Colonic mucosa (tissue), 4 donors: ENCODE measurements around the gene SELENON. TPM values are rescaled to one million over a fixed set of nuclear protein-coding genes. Genes with fewer than 3 reads are reported as not detected.
A peak's percentile ranks its signal among the peaks of the same experiment; 100 is the strongest.
"Not testable (repeated sequence)": the region's sequence is repeated elsewhere in the genome, so short reads cannot be mapped to it uniquely, and the experiment has no call there.

ENCODE experiments used
- DNase-seq: peaks from one replicate; pipeline ENCODE4 v3.0.0-alpha.2; 2020
- H3K27ac ChIP-seq: fragments of 200-600 bp; one replicate; pipeline ENCODE4 v1.8.0; 2021
- H3K27me3 ChIP-seq: fragments of 200-600 bp; one replicate; pipeline ENCODE4 v1.8.0; 2021
- H3K36me3 ChIP-seq: fragments of 200-600 bp; one replicate; pipeline ENCODE4 v1.8.0; 2021
- H3K4me1 ChIP-seq: fragments of 200-600 bp; one replicate; pipeline ENCODE4 v1.8.0; 2021; ENCODE audit warnings: mild to moderate bottlenecking
- H3K4me3 ChIP-seq: fragments of 200-600 bp; one replicate; pipeline ENCODE4 v1.8.0; 2021
- H3K9ac ChIP-seq, 2 donors: one replicate each; pipeline ENCODE4 v1.7.0; 2013; ENCODE audit warnings: control low read depth in 2 of 2, low read depth in 2 of 2, low read length in 2 of 2
- H3K9me3 ChIP-seq: fragments of 200-600 bp; one replicate; pipeline ENCODE4 v1.8.0; 2021
- CTCF ChIP-seq: fragments of 200-600 bp; IDR thresholded peaks from one replicate; pipeline ENCODE4 v1.8.0; 2022; ENCODE audit warnings: antibody characterized with exemption, mild to moderate bottlenecking
- intact Hi-C: fragments of 100-400 bp; cut with DNase I; formaldehyde crosslinking; loops from one replicate; pipeline ENCODE4 v1.14.1; 2022
- total RNA-seq, 2 donors: library from RNA; stranded (reverse); fragmentation: NEBNext Ultra II Directional in 1 of 2; extraction: Animal tissue kit (Norgen Biotek cat#: 25700) in 1 of 2; gene quantifications; one replicate each; pipeline ENCODE4 v1.2.1, GENCODE V29; 2021
- donor health status: healthy.
- donor health status: DM: no; HTN: no; CAD: no.
- donor health status: DM: no; HTN: no; CAD: no.

The SELENON gene
- total RNA-seq, 2 donors from 2014 or later = 39.6 to 43.3 TPM

DNA sequence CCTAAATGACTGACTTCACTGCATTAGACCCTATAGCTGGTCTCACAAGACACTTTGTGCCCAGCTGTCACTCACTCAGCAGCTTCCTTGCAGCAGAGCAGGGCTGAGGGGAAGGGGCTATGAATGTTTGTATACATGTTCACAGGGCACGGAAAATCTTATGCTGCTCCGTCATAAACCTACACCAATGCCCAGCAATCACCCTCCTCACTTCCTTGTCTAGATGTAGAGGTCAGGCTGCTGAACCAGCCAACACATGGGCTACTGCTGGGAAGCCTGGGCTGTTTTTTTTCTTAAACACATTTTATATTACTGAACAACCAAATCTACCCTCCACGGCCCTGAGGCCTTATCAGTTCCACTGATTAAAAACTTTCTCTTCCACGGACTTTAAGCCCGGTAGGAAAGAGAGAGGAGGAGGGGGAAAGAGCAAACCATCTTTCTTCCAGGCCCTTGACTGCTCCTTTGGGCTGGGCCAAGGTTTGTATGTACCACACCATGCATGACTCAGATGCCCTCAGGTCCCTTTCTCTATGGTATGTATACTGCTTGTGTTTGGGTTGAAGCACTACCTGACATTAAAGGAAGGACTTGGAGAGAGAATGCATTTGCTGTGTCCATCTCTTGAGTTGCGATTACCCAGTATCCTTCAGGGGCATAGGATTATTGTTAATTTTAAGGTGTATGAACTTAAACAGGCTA is 32.5 kb downstream of the SELENON start:
- H3K36me3 ChIP-seq = peaks cover 18% of the 10 kb centered on the region
- H3K27ac ChIP-seq = no peak overlapping the region
- TF ChIP-seq CTCF = no peak
- H3K9ac ChIP-seq = peak overlapping the region in 1 of 2 donors; percentile 29
- no peaks in the 10 kb centered on the region for H3K9me3 ChIP-seq
- no peak for DNase-seq
- no peaks in the 10 kb centered on the region for H3K27me3 ChIP-seq
- H3K4me1 ChIP-seq = no peaks in the 10 kb centered on the region
- H3K4me3 ChIP-seq = no peak overlapping the region
- intact Hi-C loops = no loop called here

GRCh38 chr1:25833158-25833557 is 33.2 kb downstream of the SELENON start:
- no peaks in the 10 kb centered on the region for H3K27me3 ChIP-seq
- H3K9me3 ChIP-seq = no peaks in the 10 kb centered on the region
- no peak overlapping the region for H3K4me3 ChIP-seq
- H3K27ac ChIP-seq = no peak overlapping the region
- intact Hi-C loops = no loop called here
- TF ChIP-seq CTCF = no peak
- peaks cover 11% of the 10 kb centered on the region for H3K36me3 ChIP-seq
- no peak for DNase-seq
- H3K4me1 ChIP-seq = no peaks in the 10 kb centered on the region
- H3K9ac ChIP-seq = no peak overlapping the region

DNA sequence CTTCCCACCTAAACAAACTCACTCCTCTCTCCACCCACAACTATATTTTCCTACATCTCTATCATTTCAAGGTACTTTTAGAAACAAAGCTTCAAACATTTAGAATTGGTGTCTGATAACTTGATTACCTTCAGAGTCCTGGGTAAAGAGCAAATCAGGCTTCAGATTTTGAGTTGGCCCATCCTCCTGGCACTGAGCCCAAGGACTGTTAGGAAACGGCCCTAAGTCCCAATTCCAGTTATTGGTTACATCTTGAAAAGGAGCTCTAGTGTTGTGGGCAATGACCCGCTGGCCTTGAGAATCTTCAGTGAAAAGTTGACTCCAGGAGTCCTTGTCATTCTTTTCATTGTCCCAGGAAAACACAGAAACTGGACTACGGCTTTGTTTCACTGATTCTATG is 34.9 kb downstream of the SELENON start:
- Histone ChIP-seq H3K4me1 (no peaks in the 10 kb centered on the region), H3K36me3 (peaks cover 11% of the 10 kb centered on the region), H3K9me3 (no peaks in the 10 kb centered on the region), H3K4me3 (no peak overlapping the region), H3K9ac (no peak overlapping the region), H3K27me3 (no peaks in the 10 kb centered on the region), H3K27ac (no peak overlapping the region)
- intact Hi-C loops = loop anchor here (5.0 kb wide), 1 partner anchor 162 kb away; the partner anchor contains the start of gene PAFAH2
- DNase-seq = no peak
- TF ChIP-seq CTCF = no peak

DNA sequence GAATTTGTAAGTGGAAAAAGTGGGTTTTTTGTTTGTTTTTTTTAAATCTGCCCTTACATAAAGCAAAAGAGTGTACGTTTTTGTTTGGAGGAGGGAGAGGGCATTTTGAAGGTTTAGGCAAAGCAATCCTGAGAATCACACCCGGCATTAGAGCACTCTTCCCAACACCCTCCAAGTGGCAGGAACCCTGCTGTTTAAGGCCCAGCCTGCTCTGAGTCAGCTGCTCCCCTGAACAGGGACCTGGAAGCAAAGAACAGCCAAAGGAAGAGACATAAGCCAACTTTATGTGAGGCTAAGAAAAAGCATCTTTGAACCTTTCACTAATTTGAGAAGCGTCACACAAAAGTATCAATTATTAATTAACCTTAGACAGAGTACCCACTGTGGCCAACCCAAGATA is 36.7 kb downstream of the SELENON start:
- no peak for TF ChIP-seq CTCF
- no peaks in the 10 kb centered on the region for H3K4me1 ChIP-seq
- intact Hi-C loops = loop anchor here (5.0 kb wide), 1 partner anchor 161 kb away; the partner anchor contains the start of gene PAFAH2
- H3K4me3 ChIP-seq = no peak overlapping the region
- H3K36me3 ChIP-seq = peaks cover 4% of the 10 kb centered on the region
- no peak overlapping the region for H3K9ac ChIP-seq
- H3K27ac ChIP-seq = no peak overlapping the region
- no peaks in the 10 kb centered on the region for H3K27me3 ChIP-seq
- DNase-seq = no peak
- H3K9me3 ChIP-seq = no peaks in the 10 kb centered on the region

- no peak overlapping the region for H3K4me3 ChIP-seq
- peaks cover 4% of the 10 kb centered on the region for H3K36me3 ChIP-seq
- no peak overlapping the region for H3K27ac ChIP-seq
- H3K4me1 ChIP-seq = no peaks in the 10 kb centered on the region
- DNase-seq = no peak
- no peaks in the 10 kb centered on the region for H3K9me3 ChIP-seq
- TF ChIP-seq CTCF = no peak
- H3K27me3 ChIP-seq = no peaks in the 10 kb centered on the region
- intact Hi-C loops = loop anchor here (5.0 kb wide), 1 partner anchor 160 kb away; the partner anchor contains the start of gene PAFAH2
- H3K9ac ChIP-seq = no peak overlapping the region
Measured at GRCh38 chr1:25837262-25837875, 37.4 kb downstream of the SELENON start.

DNA sequence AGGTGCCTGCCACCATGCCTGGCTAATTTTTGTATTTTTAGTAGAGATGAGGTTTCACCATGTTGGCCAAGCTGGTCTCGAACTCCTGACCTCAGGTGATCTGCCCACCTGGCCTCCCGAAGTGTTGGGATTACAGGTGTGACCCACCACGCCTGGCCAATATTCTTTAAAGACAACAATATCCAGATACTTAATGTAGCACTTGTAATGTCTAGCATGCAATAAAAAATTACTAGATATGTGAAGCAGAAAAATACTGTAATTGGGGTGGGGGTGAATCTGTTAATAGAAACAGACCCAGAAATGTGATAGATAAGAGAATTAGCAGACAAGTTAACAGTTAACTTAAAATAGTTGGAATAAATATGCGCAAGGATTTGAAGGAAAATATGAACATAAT is 39.8 kb downstream of the SELENON start:
- intact Hi-C loops = loop anchor here (5.0 kb wide), 1 partner anchor 157 kb away; the partner anchor contains the start of gene PAFAH2

More for the DNA sequence above, 39.8 kb downstream of the SELENON start:
- DNase-seq, H3K27ac ChIP-seq, H3K27me3 ChIP-seq, H3K9me3 ChIP-seq, H3K9ac ChIP-seq, H3K36me3 ChIP-seq, H3K4me1 ChIP-seq, H3K4me3 ChIP-seq: not testable (repeated sequence)
